Neural progenitor cell (in vitro differentiated cells): ENCODE data around the gene CSNK2A3. TPM values are rescaled to one million over a fixed set of nuclear protein-coding genes. Genes with fewer than 3 reads are reported as not detected.

Experiments used
- DNase-seq: peaks from one replicate; pipeline ENCODE4 v3.0.0-alpha.2; 2016; ENCODE audit warnings: low spot score
- H2AFZ ChIP-seq: fragments of 200-600 bp; sonication (generic); replicated peaks from 2 replicates; pipeline ENCODE4 v1.6.1; 2016; ENCODE audit warnings: antibody characterized with exemption
- H3F3A ChIP-seq: fragments of 200-600 bp; sonication (generic); 2 replicates; pipeline ENCODE4 v1.6.1; 2016; ENCODE audit warnings: antibody characterized with exemption, low read depth
- H3K27ac ChIP-seq: fragments of 200-600 bp; sonication (generic); 2 replicates; pipeline ENCODE4 v1.5.1; 2016; ENCODE audit warnings: mild to moderate bottlenecking
- H3K27me3 ChIP-seq: fragments of 200-600 bp; sonication (generic); 2 replicates; pipeline ENCODE4 v1.6.1; 2016; ENCODE audit warnings: mild to moderate bottlenecking, moderate library complexity
- H3K36me3 ChIP-seq: fragments of 200-600 bp; sonication (generic); 2 replicates; pipeline ENCODE4 v1.5.1; 2016
- H3K4me1 ChIP-seq: fragments of 200-600 bp; sonication (generic); 2 replicates; pipeline ENCODE4 v1.6.1; 2016; ENCODE audit warnings: mixed run types
- H3K4me2 ChIP-seq: fragments of 200-600 bp; sonication (generic); 2 replicates; pipeline ENCODE4 v1.6.1; 2016
- H3K4me3 ChIP-seq: fragments of 200-600 bp; sonication (generic); 2 replicates; pipeline ENCODE4 v1.5.1; 2016
- H3K79me2 ChIP-seq: fragments of 200-600 bp; sonication (generic); 2 replicates; pipeline ENCODE4 v1.6.1; 2016; ENCODE audit warnings: low read depth
- H3K9ac ChIP-seq: fragments of 200-600 bp; sonication (generic); 2 replicates; pipeline ENCODE4 v1.6.1; 2016
- H3K9me3 ChIP-seq: fragments of 200-600 bp; sonication (generic); 2 replicates; pipeline ENCODE4 v1.5.1; 2016; ENCODE audit warnings: low read depth
- H4K20me1 ChIP-seq: fragments of 200-600 bp; sonication (generic); 2 replicates; pipeline ENCODE4 v1.6.1; 2016; ENCODE audit warnings: low read depth
- H3K27ac Mint-ChIP-seq: 3 replicates; pipeline ENCODE4 v1.8.0; 2021; ENCODE audit warnings: mixed read lengths
- H3K27me3 Mint-ChIP-seq: 2 replicates; pipeline ENCODE4 v1.8.0; 2022; ENCODE audit warnings: low read depth, mild to moderate bottlenecking, inconsistent platforms, moderate library complexity, mixed read lengths; ENCODE audit not compliant: insufficient read depth
- H3K36me3 Mint-ChIP-seq: 3 replicates; pipeline ENCODE4 v1.8.0; 2021; ENCODE audit warnings: mixed read lengths
- H3K4me1 Mint-ChIP-seq: 3 replicates; pipeline ENCODE4 v1.8.0; 2021; ENCODE audit warnings: mixed read lengths
- H3K4me3 Mint-ChIP-seq: 3 replicates; pipeline ENCODE4 v1.8.0; 2021; ENCODE audit warnings: mild to moderate bottlenecking, moderate library complexity, mixed read lengths
- H3K9me3 Mint-ChIP-seq: 3 replicates; pipeline ENCODE4 v1.8.0; 2020; ENCODE audit warnings: mixed read lengths
- CTCF ChIP-seq: fragments of 200-600 bp; sonication (generic); IDR thresholded peaks from 2 replicates; pipeline ENCODE4 v1.5.1; 2017; ENCODE audit warnings: antibody characterized with exemption, mild to moderate bottlenecking
- EZH2 ChIP-seq: fragments of 200-600 bp; sonication (generic); IDR thresholded peaks from 2 replicates; pipeline ENCODE4 v1.6.1; 2017; ENCODE audit warnings: antibody characterized with exemption, mild to moderate bottlenecking, moderate library complexity
- EZH2phosphoT487 ChIP-seq: fragments of 200-600 bp; sonication (generic); IDR thresholded peaks from 2 replicates; pipeline ENCODE4 v1.6.1; 2017; ENCODE audit warnings: antibody characterized with exemption
- total RNA-seq: library from RNA; depleted of rRNA; stranded (reverse); fragments of >200 nt; gene quantifications from 2 replicates; pipeline ENCODE4 v1.2.3, GENCODE V29; 2015; ENCODE audit warnings: low replicate concordance

Gene CSNK2A3
- total RNA-seq, 1 donor from 2014 or later = 5.9 TPM

GRCh38 chr11:11387622-11388305 lies 34.7 kb upstream of the CSNK2A3 start:
- Mint-ChIP-seq H3K9me3 (peaks cover 2% of the 10 kb centered on the region), H3K27ac (no peak overlapping the region), H3K36me3 (no peaks in the 10 kb centered on the region), H3K4me1 (peaks cover 20% of the 10 kb centered on the region), H3K27me3 (peaks cover 6% of the 10 kb centered on the region), H3K4me3 (no peak overlapping the region)
- Histone ChIP-seq H3K79me2 (no peaks in the 10 kb centered on the region), H3K9ac (no peak overlapping the region), H3K9me3 (no peaks in the 10 kb centered on the region), H2AFZ (no peak overlapping the region), H3F3A (peaks cover 8% of the 10 kb centered on the region), H3K4me1 (peaks cover 16% of the 10 kb centered on the region), H3K4me2 (peak overlapping the region; percentile 41), H3K27ac (no peak overlapping the region), H3K27me3 (no peaks in the 10 kb centered on the region), H3K4me3 (no peak overlapping the region), H4K20me1 (no peaks in the 10 kb centered on the region), H3K36me3 (no peaks in the 10 kb centered on the region)
- DNase-seq = no peak
- TF ChIP-seq CTCF = no peak

GRCh38 chr11:11387207-11387606 lies 34.2 kb upstream of the CSNK2A3 start:
- Histone ChIP-seq H3K27ac (no peak overlapping the region), H4K20me1 (no peaks in the 10 kb centered on the region), H3K9me3 (no peaks in the 10 kb centered on the region), H3K36me3 (no peaks in the 10 kb centered on the region), H3K4me3 (no peak overlapping the region), H3F3A (peaks cover 8% of the 10 kb centered on the region), H3K4me2 (peak overlapping the region; percentile 41), H2AFZ (no peak overlapping the region), H3K9ac (no peak overlapping the region), H3K4me1 (peaks cover 16% of the 10 kb centered on the region), H3K27me3 (no peaks in the 10 kb centered on the region), H3K79me2 (no peaks in the 10 kb centered on the region)
- peaks cover 2% of the 10 kb centered on the region for H3K9me3 Mint-ChIP-seq
- H3K4me3 Mint-ChIP-seq = no peak overlapping the region
- peaks cover 6% of the 10 kb centered on the region for H3K27me3 Mint-ChIP-seq
- TF ChIP-seq CTCF = no peak
- TF ChIP-seq EZH2 = no peak
- no peak for TF ChIP-seq EZH2phosphoT487
- no peak overlapping the region for H3K27ac Mint-ChIP-seq
- no peaks in the 10 kb centered on the region for H3K36me3 Mint-ChIP-seq
- no peak for DNase-seq
- H3K4me1 Mint-ChIP-seq = peaks cover 20% of the 10 kb centered on the region

- Histone ChIP-seq H3K4me1 (peaks cover 16% of the 10 kb centered on the region), H3K36me3 (no peaks in the 10 kb centered on the region), H2AFZ (no peak overlapping the region), H3K79me2 (no peaks in the 10 kb centered on the region), H3F3A (peaks cover 8% of the 10 kb centered on the region), H3K9me3 (no peaks in the 10 kb centered on the region), H3K27me3 (no peaks in the 10 kb centered on the region), H3K4me3 (no peak overlapping the region), H3K27ac (no peak overlapping the region), H3K4me2 (no peak overlapping the region), H3K9ac (no peak overlapping the region), H4K20me1 (no peaks in the 10 kb centered on the region)
- TF ChIP-seq EZH2 (no peak), EZH2phosphoT487 (no peak), CTCF (no peak)
- H3K4me1 Mint-ChIP-seq = peaks cover 13% of the 10 kb centered on the region
- H3K27me3 Mint-ChIP-seq = peaks cover 5% of the 10 kb centered on the region
- H3K9me3 Mint-ChIP-seq = peaks cover 2% of the 10 kb centered on the region
- DNase-seq = no peak
- H3K4me3 Mint-ChIP-seq = no peak overlapping the region
- no peak overlapping the region for H3K27ac Mint-ChIP-seq
- no peaks in the 10 kb centered on the region for H3K36me3 Mint-ChIP-seq
These were observed 31.8 kb upstream of the CSNK2A3 start for GRCh38 chr11:11384829-11385228.
